ENCODE measurements around the gene DIAPH2.

DNA sequence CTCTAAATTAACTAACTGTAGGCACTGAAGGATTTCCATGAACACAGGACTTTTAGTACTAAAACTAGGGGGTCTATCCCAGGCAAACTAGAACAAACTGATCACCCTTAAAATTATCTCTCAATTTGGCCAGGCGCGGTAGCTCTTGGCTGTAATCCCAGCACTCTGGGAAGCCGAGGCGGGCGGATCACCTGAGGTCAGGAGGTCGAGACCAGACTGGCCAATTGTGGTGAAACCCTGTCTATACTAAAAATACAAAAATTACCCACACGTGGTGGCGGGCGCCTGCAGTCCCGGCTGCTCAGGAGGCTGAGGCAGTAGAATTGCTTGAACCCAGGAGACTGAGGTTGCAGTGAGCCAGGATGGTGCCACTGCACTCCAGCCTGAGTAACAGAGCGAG, 635.7 kb downstream of the DIAPH2 start:
- TF ChIP-seq, protein P1, sequence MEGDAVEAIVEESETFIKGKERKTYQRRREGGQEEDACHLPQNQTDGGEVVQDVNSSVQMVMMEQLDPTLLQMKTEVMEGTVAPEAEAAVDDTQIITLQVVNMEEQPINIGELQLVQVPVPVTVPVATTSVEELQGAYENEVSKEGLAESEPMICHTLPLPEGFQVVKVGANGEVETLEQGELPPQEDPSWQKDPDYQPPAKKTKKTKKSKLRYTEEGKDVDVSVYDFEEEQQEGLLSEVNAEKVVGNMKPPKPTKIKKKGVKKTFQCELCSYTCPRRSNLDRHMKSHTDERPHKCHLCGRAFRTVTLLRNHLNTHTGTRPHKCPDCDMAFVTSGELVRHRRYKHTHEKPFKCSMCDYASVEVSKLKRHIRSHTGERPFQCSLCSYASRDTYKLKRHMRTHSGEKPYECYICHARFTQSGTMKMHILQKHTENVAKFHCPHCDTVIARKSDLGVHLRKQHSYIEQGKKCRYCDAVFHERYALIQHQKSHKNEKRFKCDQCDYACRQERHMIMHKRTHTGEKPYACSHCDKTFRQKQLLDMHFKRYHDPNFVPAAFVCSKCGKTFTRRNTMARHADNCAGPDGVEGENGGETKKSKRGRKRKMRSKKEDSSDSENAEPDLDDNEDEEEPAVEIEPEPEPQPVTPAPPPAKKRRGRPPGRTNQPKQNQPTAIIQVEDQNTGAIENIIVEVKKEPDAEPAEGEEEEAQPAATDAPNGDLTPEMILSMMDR (IDR thresholded peaks at IDR 0.05), result no peak
- no peak for TF ChIP-seq EZH2 (IDR thresholded peaks at IDR 0.05; ENCODE audit: borderline replicate concordance, insufficient read depth, low read depth, low read length, poor library complexity, severe bottlenecking)

All from B cell (primary cell).